Kidney glomerular epithelial cell (primary cell): ENCODE results near the gene BHLHE41.

ENCODE experiments used
- DNase-seq: peaks from one replicate; lab custom pipeline; 2025; lab: John Stamatoyannopoulos, UW

The BHLHE41 gene

DNA sequence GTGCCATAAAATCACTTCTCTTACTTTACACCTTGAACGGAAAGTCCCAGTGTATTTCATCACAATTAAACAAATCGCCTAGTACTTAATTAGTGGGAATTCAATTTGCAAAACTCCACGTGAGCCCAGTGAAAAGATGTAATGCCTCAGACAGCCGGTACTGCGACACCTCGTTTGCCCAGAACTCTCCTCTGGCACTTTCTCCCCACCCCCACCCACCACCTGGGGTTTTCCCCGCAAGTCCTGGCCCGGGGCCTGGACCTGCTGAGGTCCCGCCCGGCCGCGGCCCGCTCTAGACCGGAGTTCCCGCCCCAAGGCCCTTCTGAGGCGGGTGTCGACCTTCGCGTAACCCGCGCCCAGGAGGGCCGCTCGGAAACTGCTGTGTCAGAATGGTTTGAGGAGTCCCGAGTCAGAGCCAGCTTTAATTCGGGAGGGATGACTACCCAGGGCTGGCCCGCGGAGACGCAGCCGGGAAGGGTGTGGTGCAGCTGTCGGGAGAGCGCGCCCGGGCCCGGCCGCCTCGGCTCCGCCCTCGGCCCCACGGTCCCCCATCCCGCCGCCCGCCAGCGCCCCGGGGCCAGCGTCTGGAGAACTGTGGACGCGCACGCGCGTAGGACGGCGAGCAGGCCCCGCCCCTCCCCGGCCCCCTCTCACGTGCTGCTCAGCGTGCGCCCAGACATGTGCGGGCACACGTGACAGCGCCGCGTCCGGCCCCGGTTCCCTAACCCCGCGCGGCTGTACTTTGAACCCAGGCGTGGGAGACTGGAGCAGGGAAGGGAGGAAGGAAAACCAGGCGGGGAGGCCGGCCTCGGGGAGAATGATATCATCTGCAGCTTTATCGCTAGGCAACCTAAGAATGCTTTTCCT lies 10.8 kb downstream of the BHLHE41 start:
- peak; percentile 86 for DNase-seq

GRCh38 chr12:26113181-26113654 lies 11.6 kb downstream of the BHLHE41 start:
- DNase-seq, result no peak

- DNase-seq, result peak; percentile 46
Measured at GRCh38 chr12:26112703-26113147, 12.1 kb downstream of the BHLHE41 start.

GRCh38 chr12:26112232-26112631 lies 12.6 kb downstream of the BHLHE41 start:
- no peak for DNase-seq

- DNase-seq, result no peak
Measured at GRCh38 chr12:26109343-26109881, 15.4 kb downstream of the BHLHE41 start.

- DNase-seq, result no peak
Measured at GRCh38 chr12:26108915-26109314, 15.9 kb downstream of the BHLHE41 start.

DNA sequence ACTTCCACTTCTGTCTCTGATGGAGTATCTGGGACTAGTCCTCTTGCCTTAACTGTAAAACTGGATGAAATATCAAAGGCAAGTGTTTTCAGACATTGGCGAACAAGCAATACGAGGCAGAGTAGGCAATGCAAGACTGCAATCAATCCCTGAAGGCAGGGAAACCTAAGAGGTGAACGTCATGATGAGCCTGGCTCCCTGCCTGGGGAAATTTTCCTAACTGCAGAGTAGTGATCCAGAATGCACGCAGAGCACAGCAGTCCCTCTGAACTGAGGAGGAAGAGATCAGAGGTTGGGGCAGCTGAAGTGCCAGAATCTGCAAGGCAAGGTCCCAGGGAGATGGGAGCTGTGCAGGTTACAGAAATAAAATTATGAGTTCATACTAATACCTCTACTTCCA lies 18.5 kb downstream of the BHLHE41 start:
- no peak for DNase-seq

DNA sequence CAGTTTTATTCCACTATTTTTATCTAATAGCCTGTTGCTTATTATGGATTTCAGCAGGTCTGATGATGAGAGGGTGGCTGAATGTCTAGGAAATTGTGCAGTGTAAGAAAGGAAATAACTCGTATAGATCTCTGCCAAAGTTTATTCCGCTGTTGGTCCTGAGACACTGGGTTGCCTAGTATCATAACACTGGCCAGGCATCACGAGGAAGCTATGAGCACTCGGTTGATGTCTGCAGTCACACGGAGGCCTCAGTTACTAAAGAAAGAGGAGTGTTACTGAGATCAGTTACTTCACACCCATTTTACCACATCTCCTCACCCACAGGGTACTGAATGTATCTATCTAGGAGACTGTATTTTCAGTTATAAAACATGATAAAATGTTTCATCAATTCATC lies 21.9 kb downstream of the BHLHE41 start:
- DNase-seq, result no peak

DNA sequence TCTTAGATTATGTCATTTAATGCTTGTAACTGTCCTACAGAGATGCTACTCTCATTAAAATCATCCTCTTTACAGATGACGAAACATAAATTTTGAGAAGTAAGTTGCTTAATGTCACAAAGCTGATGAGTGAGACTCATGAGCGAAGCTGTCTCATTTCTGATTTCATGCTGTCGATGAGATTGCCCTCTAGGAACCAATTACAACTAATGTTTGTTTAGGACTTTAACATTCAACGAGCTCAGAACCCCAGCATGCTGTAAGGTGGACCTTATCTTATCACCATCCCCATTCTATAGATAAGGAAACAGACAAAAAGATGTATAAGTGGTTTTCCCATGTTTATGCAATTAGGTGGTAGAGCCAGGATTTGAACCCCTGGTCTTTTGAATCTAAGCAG lies 23.1 kb downstream of the BHLHE41 start:
- DNase-seq, result no peak

- no peak for DNase-seq
Measured at GRCh38 chr12:26101350-26101734, 23.5 kb downstream of the BHLHE41 start.

DNA sequence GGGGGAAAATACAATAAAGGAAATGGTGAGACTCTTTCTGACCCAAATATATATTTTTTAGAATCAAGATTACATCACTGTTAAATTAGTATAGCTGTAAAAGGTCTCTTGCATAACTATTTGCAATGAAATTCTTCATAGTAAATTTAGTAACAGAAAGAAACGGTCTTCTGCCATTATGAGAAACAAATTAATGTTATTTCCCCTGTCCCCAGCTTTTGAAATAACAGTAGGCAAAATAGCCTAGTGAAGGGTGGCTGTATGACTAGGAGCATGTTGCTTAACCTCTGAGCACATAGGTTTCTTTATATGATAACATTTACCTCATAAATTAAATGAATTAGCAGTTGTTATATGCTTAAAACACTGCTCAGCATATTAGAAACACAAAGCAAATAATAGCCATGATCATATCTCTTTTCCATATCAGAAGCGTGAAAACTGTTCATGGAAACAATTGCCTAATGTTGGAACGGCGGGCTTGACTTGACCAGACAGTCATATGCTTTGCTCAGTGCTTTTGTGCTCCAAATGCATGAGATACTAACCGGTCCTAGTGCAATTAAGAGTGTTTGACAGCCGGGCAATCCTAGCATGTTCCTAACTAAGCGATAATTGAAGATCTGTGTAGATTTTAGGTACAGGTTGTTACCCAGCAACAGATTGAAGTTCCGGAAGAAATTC lies 24.0 kb downstream of the BHLHE41 start:
- no peak for DNase-seq

DNA sequence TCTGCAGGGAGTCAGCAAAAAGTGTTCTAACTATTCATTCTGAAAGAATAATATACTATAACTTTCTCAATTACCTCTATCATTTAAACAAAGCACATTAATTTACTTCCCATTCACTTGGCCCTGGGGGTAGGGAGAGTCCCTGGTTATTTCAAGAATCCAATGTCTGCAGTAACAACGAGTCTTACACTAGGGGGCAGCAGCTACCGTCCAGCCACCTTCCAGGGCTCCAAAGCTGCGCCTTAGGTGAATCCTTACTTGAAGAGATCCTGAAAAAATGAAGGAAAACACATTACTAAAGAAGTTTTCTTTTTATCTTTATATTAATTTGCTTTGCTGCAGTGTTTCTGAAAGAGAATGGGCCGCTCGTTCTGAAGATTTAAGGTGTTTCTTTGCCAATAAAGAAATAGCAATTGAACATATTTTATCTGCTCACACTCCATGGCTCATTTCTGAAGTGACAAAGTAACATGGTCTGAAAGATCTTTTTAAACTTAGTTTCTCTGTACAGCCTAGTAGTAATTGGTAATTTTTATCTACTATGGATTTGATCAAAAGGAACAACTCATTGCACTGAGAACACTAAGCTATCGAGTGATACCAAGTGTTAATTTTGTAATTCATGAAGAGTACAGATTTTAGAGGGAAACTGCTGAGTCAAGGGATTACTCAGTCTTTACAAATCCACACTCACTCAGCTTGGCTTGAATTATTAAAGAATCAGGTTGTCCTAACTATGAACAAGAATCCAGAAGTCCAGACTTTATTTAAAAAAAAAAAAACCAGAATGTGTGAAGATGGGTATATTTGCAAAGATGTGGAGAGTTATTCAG lies 27.6 kb downstream of the BHLHE41 start:
- peak; percentile 80 for DNase-seq

DNA sequence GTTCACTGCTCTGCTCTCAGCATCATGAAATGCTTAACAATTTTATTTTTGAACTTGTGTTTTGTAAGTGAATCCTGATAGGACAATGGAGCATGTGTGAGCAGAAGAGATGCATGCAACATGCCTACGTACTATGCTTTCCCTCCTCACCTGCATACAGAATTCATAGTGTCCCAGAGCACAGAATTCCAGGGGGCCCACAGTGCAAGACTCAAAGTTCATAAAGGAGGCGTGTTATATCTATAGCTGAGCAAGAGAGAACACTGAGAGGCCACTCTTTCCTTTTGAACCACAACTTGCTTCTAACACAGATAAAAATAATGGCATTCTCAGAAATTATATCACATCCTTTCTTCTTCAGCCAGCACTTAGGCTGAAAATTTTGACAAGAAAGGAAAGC lies 28.8 kb downstream of the BHLHE41 start:
- no peak for DNase-seq

DNA sequence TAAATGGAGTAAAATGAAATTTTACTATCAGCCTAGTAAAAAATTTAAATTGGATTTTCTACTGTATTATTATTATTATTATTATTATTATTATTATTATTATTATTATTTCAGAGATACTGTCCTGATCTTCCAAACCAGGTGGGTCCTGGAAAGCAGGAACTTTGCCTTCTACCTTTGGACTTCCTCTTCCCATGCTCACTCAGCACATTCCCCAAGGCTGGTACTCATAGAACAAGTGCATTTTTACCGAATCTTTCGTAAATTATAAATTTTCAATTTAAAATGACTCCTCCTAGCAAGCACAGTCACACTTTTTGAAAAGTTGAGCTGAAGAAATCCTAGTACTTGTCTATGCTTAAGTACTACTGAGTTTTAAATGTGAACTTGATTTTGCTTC lies 29.7 kb downstream of the BHLHE41 start:
- no peak for DNase-seq

DNA sequence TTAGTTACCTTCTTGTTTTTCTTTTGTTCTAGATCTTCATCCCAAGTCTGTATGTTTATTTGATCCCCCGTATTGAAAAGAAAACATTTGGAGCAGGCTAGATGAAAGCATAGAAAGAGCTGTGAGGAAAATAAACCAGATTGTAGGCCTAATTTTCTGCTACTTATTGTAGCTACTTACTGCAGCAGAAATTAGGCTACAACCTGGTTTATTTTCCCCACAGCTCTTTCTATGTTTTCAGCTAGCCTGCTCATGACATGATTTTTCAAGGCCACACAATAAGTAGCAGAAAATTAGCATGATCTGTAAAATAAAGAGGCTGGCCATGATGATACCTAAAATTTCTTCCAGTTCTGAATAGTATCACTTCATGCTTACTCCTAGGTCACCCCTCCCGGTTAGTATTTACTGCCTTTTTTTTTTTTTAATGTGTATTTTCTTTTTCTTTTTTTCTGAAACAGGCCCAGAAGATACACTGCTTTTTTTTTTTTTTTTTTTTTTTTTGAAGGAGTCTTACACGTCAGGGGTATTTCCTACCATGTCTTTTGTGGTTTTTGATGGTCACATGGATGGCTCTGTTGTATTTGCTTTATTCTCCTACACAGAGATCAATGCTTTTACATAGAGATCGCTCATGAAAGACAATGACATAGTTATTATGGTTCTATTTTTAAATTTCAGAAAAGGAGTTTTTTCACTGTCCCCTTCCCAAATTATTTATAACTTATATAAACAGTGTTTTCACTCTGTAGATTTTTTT lies 32.3 kb downstream of the BHLHE41 start:
- no peak for DNase-seq

GRCh38 chr12:26091822-26092221 lies 33.0 kb downstream of the BHLHE41 start:
- DNase-seq, result no peak

GRCh38 chr12:26090836-26091510 lies 33.9 kb downstream of the BHLHE41 start:
- peak; percentile 41 for DNase-seq

DNA sequence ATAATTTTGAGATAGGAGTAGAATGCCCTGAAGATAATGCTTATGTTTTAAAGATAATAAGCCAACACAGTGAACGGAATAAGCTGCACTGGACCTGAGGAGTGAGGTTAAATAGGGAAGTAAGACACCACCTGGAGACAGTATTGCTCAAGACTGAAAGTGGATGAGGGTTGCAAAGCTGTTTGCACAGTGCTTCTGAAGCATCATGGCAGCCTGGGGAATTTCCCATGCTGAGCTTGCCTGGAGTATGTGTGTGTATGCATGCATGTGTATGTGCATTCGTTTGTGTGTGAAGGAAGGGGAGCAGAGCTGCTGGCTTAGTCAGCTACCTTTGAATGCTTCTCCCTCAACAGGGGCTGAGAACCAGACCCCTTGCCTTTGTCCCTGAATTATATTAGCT lies 35.8 kb downstream of the BHLHE41 start:
- no peak for DNase-seq

DNA sequence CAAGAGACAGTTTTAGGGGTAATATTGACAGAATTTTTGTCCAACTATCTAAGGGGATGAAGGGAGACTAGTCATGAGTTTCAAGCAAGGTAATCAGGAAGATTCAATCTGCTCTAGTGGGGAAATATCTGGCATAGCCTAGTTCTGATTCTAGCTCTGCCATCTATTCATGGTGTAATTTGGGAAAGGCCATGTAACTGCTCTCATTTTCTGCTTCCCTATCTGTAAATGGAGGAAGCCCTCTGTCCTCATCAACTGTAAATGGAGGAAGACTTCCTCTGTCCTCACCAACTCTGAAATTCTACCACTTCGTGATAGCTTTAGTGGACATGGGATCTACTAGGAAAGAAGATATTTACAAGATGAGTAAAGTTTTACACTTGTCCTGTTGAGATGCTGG lies 37.9 kb downstream of the BHLHE41 start:
- DNase-seq, result no peak

- DNase-seq, result no peak
Measured at GRCh38 chr12:26080911-26081310, 43.9 kb downstream of the BHLHE41 start.
